GM12864 (cell line): Measurements from ENCODE around the gene CLMN.
"Not testable (repeated sequence)": the region's sequence is repeated elsewhere in the genome, so short reads cannot be mapped to it uniquely, and the experiment has no call there.

Source experiments
- DNase-seq: peaks from one replicate; pipeline ENCODE4 v3.0.0-alpha.2; 2011; ENCODE audit warnings: low read depth
- H3K4me3 ChIP-seq: 2 replicates; pipeline ENCODE4 v1.5.1; 2011; ENCODE audit warnings: mild to moderate bottlenecking, low read depth, low read length, control low read depth
- CTCF ChIP-seq: IDR thresholded peaks from 2 replicates; pipeline ENCODE4 v1.5.1; 2011; ENCODE audit warnings: low read depth, mild to moderate bottlenecking, moderate library complexity, low read length, control low read depth, inconsistent platforms; ENCODE audit errors: missing control alignments

Gene CLMN

GRCh38 chr14:95207475-95208233 is 112.1 kb downstream of the CLMN start:
- no peak for DNase-seq
- no peak overlapping the region for H3K4me3 ChIP-seq
- TF ChIP-seq CTCF, result no peak

- DNase-seq, result no peak
- TF ChIP-seq CTCF, result no peak
- H3K4me3 ChIP-seq, result no peak overlapping the region
Observed at GRCh38 chr14:95206534-95206933, 113.2 kb downstream of the CLMN start.

GRCh38 chr14:95204705-95205104 is 115.0 kb downstream of the CLMN start:
- no peak overlapping the region for H3K4me3 ChIP-seq
- TF ChIP-seq CTCF, result no peak
- DNase-seq, result no peak

GRCh38 chr14:95201745-95202144 is 118.0 kb downstream of the CLMN start:
- DNase-seq, H3K4me3 ChIP-seq: not testable (repeated sequence)

GRCh38 chr14:95200404-95200803 is 119.3 kb downstream of the CLMN start:
- no peak for DNase-seq
- TF ChIP-seq CTCF, result no peak
- no peak overlapping the region for H3K4me3 ChIP-seq

- no peak for DNase-seq
- H3K4me3 ChIP-seq, result no peak overlapping the region
- no peak for TF ChIP-seq CTCF
Observed at GRCh38 chr14:95199298-95199983, 120.3 kb downstream of the CLMN start.

- H3K4me3 ChIP-seq, result no peak overlapping the region
- DNase-seq, result no peak
- TF ChIP-seq CTCF, result no peak
Observed at GRCh38 chr14:95198320-95198719, 121.4 kb downstream of the CLMN start.
